ENCODE data around the gene POU2AF1.
A peak's percentile ranks its signal among the peaks of the same experiment; 100 is the strongest.

Gene POU2AF1

DNA sequence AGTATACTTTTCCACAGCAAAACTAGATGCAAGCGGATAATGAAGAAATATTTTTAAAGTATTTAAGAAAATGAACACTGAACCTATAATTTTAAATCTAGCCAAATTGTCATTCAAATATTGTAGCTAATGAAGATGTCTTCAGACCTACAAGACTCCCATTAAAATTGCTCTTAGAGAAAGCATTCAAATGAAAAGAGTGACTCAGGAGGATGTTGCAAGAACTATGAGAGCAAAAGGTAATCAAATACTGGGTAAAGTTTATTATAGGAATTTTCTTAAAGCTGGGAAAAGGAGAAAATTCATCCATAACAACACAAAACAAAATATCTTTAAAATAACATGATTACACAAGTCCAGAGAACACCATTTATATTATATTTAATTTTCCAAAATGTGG is 5.4 kb upstream of the POU2AF1 start:
- no peak overlapping the region for H3K4me3 ChIP-seq (replicated peaks; ENCODE audit: low read depth, low read length)
- DNase-seq (ENCODE audit: extremely low read depth, insufficient read length), result no peak
- TF ChIP-seq, protein P1, sequence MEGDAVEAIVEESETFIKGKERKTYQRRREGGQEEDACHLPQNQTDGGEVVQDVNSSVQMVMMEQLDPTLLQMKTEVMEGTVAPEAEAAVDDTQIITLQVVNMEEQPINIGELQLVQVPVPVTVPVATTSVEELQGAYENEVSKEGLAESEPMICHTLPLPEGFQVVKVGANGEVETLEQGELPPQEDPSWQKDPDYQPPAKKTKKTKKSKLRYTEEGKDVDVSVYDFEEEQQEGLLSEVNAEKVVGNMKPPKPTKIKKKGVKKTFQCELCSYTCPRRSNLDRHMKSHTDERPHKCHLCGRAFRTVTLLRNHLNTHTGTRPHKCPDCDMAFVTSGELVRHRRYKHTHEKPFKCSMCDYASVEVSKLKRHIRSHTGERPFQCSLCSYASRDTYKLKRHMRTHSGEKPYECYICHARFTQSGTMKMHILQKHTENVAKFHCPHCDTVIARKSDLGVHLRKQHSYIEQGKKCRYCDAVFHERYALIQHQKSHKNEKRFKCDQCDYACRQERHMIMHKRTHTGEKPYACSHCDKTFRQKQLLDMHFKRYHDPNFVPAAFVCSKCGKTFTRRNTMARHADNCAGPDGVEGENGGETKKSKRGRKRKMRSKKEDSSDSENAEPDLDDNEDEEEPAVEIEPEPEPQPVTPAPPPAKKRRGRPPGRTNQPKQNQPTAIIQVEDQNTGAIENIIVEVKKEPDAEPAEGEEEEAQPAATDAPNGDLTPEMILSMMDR (IDR thresholded peaks at IDR 0.05; ENCODE audit: insufficient read depth, low read length, poor library complexity, severe bottlenecking), result no peak
- H3K27me3 ChIP-seq (replicated peaks; ENCODE audit: control insufficient read depth, insufficient read depth, low read length), result no peaks in the 10 kb centered on the region
- no peaks in the 10 kb centered on the region for H3K36me3 ChIP-seq (ENCODE audit: control insufficient read depth, insufficient read depth, low read length)

DNA sequence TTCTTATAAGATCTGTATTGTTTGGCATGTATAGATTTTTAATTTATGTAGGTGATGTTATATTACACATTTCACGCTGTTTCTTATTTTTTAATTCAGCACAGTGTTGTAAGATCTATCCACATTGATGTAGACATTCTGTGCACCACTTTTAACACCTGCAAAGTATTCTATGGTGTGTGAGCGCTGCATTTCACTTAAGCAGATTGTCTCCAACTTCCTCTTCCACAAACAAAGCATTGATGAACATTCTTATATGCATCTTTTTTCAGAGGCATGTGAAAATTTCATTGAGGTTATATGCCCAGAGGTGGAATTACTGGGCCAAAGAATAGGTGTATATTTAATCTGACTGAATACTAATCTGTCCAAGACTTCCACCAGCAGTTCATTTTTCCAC is 3.4 kb upstream of the POU2AF1 start:
- TF ChIP-seq, protein P1 (IDR thresholded peaks at IDR 0.05; ENCODE audit: insufficient read depth, low read length, poor library complexity, severe bottlenecking), result no peak
- no peaks in the 10 kb centered on the region for H3K27me3 ChIP-seq (replicated peaks; ENCODE audit: control insufficient read depth, insufficient read depth, low read length)
- DNase-seq (ENCODE audit: extremely low read depth, insufficient read length), result no peak
- H3K36me3 ChIP-seq (ENCODE audit: control insufficient read depth, insufficient read depth, low read length), result no peaks in the 10 kb centered on the region
- no peak overlapping the region for H3K4me3 ChIP-seq (replicated peaks; ENCODE audit: low read depth, low read length)

DNA sequence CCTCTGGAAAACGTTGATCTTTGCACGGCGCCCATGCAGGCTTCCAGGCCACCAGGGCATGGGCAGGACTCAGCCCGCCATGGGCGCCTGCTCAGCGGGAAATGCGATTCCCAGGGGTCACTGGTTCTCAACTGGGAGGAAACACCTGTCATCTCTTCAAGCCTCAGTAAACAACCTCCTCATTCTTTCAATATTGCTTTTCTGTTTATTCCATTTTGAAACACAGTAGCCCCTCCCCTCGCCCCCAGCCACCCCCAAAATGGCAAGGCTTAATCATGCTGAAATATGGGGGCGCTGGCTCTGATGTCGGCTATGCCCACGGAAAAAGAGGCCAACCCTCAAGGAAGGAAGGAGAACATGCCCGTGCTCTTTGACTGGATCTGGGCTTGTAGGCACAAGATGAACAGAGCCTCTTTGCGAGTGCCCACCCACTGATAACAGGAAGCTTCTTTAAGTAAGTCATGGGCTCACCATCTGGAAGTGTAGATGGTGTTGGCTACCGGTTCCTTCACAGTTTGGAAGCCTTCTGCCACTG is 594 bp upstream of the POU2AF1 start:
- TF ChIP-seq, protein P1 (IDR thresholded peaks at IDR 0.05; ENCODE audit: insufficient read depth, low read length, poor library complexity, severe bottlenecking), result no peak
- Histone ChIP-seq H3K4me3 (replicated peaks; ENCODE audit: low read depth, low read length) (peak overlapping the region; percentile 90), H3K27me3 (replicated peaks; ENCODE audit: control insufficient read depth, insufficient read depth, low read length) (no peaks in the 10 kb centered on the region), H3K36me3 (ENCODE audit: control insufficient read depth, insufficient read depth, low read length) (no peaks in the 10 kb centered on the region; the same call in 1 of the 2 replicates)
- no peak for DNase-seq (ENCODE audit: extremely low read depth, insufficient read length)

DNA sequence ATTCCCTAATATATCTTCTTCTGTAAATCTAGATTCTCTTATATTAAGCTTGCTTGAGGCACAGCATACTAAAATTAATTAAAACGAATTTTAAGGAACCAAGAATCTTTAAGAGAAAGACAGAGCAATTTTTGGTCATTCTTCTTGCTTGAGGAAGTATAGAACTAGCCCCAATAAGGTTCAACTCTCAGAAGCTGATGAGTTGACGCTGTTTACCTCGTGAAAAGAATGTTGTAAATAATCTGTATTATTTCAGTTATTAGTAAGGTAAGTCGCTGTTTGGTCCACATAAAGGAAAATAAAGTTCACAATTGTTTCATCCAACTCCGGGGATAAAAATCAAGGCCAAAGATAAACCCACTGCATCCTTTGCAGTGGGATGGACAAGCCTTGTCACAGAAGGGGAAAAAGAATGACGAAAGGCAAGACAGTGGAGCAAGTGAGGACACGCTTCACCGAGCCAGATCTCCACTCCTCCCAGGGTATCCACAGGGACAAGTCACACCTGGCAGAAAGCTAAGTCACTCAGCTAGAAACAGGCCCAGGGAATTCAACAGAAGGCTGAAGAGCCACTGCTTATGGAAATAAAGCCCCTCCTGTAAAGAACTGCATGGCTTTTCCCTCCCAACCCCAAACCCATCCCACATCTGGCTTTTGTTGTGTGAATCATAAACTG is 752 bp downstream of the POU2AF1 start:
- no peaks in the 10 kb centered on the region for H3K27me3 ChIP-seq (replicated peaks; ENCODE audit: control insufficient read depth, insufficient read depth, low read length)
- DNase-seq (ENCODE audit: extremely low read depth, insufficient read length), result no peak
- H3K36me3 ChIP-seq (ENCODE audit: control insufficient read depth, insufficient read depth, low read length), result no peaks in the 10 kb centered on the region; the same call in 1 of the 2 replicates
- H3K4me3 ChIP-seq (replicated peaks; ENCODE audit: low read depth, low read length), result peak overlapping the region; percentile 90
- TF ChIP-seq, protein P1 (IDR thresholded peaks at IDR 0.05; ENCODE audit: insufficient read depth, low read length, poor library complexity, severe bottlenecking), result no peak

DNA sequence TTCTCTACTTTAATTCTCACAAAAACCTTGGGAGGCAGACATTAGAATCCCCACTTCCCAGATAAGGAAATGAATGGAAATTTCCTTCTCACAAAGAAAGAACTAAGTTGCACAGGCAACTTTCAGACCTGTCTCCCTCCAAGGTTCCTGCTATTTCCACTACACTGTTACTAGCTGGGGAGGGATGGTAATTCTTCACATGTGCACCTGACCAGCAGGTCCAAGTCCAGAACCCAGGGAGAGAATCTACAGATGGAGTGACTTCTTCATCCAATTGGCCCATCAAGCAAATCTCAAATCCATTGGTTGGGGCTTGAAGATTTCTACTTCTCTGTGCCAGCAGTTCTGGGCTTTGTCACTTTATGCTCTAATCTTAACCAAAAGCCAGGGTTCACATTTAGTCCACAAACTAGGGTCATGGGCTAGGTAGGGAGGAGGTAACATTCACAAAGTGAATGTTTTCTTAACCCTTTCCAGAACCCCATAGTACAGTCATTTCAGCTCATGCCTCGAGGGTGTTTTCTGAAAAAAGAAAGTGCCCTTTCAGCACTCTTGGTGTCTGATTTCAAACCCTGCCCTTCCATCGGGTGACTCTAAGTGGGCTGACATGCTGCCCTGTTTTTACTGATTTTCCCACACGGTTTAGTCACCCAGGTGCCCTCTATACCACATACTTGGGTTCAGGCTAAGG is 2.7 kb downstream of the POU2AF1 start:
- TF ChIP-seq, protein P1 (IDR thresholded peaks at IDR 0.05; ENCODE audit: insufficient read depth, low read length, poor library complexity, severe bottlenecking), result no peak
- H3K27me3 ChIP-seq (replicated peaks; ENCODE audit: control insufficient read depth, insufficient read depth, low read length), result no peaks in the 10 kb centered on the region
- no peak for DNase-seq (ENCODE audit: extremely low read depth, insufficient read length)
- H3K4me3 ChIP-seq (replicated peaks; ENCODE audit: low read depth, low read length), result peak overlapping the region; percentile 90
- peaks cover 1% of the 10 kb centered on the region; the same call in 1 of the 2 replicates for H3K36me3 ChIP-seq (ENCODE audit: control insufficient read depth, insufficient read depth, low read length)
